ENCODE data around the gene BUD23. TPM values are rescaled to one million over a fixed set of nuclear protein-coding genes. Genes with fewer than 3 reads are reported as not detected.

The BUD23 gene
- total and polyA plus RNA-seq, 9 of the 15 experiments (the other 6 are each of a cell fraction or from before 2014, with no cell fraction given): 79.5 to 270 (median 150) TPM

GRCh38 chr7:73683056-73683787 lies at the start of gene BUD23, which contains the start of gene DNAJC30 (continued):
- TF ChIP-seq MCM3 (IDR thresholded peaks at IDR 0.05) (no peak), MED1 (CRISPR knock-in tag; IDR thresholded peaks at IDR 0.05; ENCODE audit: borderline replicate concordance) (no peak), ZNF639 (CRISPR knock-in tag; conservative IDR thresholded peaks at IDR 0.05 in 1 of 2, IDR thresholded peaks at IDR 0.05 in 1 of 2) (no peak), POLR2AphosphoS2 (IDR thresholded peaks at IDR 0.05; ENCODE audit: low read length) (no peak), E2F8 (IDR thresholded peaks at IDR 0.05; ENCODE audit: low read depth, partially characterized antibody) (peak; percentile 65), NFATC3 (IDR thresholded peaks at IDR 0.05) (no peak), ZBED1 (IDR thresholded peaks at IDR 0.05) (no peak), NR3C1 (CRISPR knock-in tag; IDR thresholded peaks at IDR 0.05) (no peak), SMC3 (conservative IDR thresholded peaks at IDR 0.05; ENCODE audit: insufficient read depth, low read depth, low read length) (no peak), NR2C1 (IDR thresholded peaks at IDR 0.05) (no peak), NR2C1 (tag; IDR thresholded peaks at IDR 0.05) (peak; percentile 17; the same call in 1 of the 2 replicates), E2F6 (IDR thresholded peaks at IDR 0.05; ENCODE audit: borderline replicate concordance in 1 of 2, extremely low read depth in 1 of 2, insufficient read depth in 1 of 2, insufficient read length in 1 of 2, low read depth in 1 of 2, low read length in 1 of 2, poor library complexity in 1 of 2, severe bottlenecking in 1 of 2) (peak; percentile 17 to 44), ZBTB11 (CRISPR knock-in tag; IDR thresholded peaks at IDR 0.05) (no peak), ILF3 (IDR thresholded peaks at IDR 0.05; ENCODE audit: borderline replicate concordance) (no peak)
